Measurements from ENCODE around the gene FTSJ1. TPM values are rescaled to one million over a fixed set of nuclear protein-coding genes. Genes with fewer than 3 reads are reported as not detected.
"Not testable (repeated sequence)": the region's sequence is repeated elsewhere in the genome, so short reads cannot be mapped to it uniquely, and the experiment has no call there.

The FTSJ1 gene
- total RNA-seq (28.2 TPM), polyA plus RNA-seq (ENCODE audit: insufficient read depth in 1 of 8, insufficient read length in 8 of 8, low replicate concordance in 1 of 8) (10 to 100 TPM; 24.0 to 34.3 (median 26.0) TPM)
- long read RNA-seq, donor 1, partial matches to known transcripts: 0 of 1 reads
- long read RNA-seq, donor 1, other reads (novel, unspliced or antisense): 0 of 1 reads
- long read RNA-seq, donor 2: 0 reads
- long read RNA-seq, donor 3, partial matches to known transcripts: 0 of 1 reads
- long read RNA-seq, donor 3, other reads (novel, unspliced or antisense): 0 of 1 reads
- long read RNA-seq, donor 4, partial matches to known transcripts: 0 of 1 reads
- long read RNA-seq, donor 4, other reads (novel, unspliced or antisense): 0 of 1 reads
- long read RNA-seq, donor 5, partial matches to known transcripts: 0 of 3 reads
- long read RNA-seq, donor 5, other reads (novel, unspliced or antisense): 0 of 3 reads
- long read RNA-seq, donor 6, partial matches to known transcripts: 0 of 4 reads
- long read RNA-seq, donor 6, other reads (novel, unspliced or antisense): 0 of 4 reads
- long read RNA-seq, donor 7, partial matches to known transcripts: 0 of 2 reads
- long read RNA-seq, donor 7, other reads (novel, unspliced or antisense): 0 of 2 reads
- long read RNA-seq, donor 8: 0 reads
- long read RNA-seq, donor 9, partial matches to known transcripts: 0 of 1 reads
- long read RNA-seq, donor 9, other reads (novel, unspliced or antisense): 0 of 1 reads
- long read RNA-seq, donor 10, partial matches to known transcripts: 0 of 1 reads
- long read RNA-seq, donor 10, other reads (novel, unspliced or antisense): 0 of 1 reads
- long read RNA-seq, donor 11, partial matches to known transcripts: 0 of 1 reads
- long read RNA-seq, donor 11, other reads (novel, unspliced or antisense): 0 of 1 reads

DNA sequence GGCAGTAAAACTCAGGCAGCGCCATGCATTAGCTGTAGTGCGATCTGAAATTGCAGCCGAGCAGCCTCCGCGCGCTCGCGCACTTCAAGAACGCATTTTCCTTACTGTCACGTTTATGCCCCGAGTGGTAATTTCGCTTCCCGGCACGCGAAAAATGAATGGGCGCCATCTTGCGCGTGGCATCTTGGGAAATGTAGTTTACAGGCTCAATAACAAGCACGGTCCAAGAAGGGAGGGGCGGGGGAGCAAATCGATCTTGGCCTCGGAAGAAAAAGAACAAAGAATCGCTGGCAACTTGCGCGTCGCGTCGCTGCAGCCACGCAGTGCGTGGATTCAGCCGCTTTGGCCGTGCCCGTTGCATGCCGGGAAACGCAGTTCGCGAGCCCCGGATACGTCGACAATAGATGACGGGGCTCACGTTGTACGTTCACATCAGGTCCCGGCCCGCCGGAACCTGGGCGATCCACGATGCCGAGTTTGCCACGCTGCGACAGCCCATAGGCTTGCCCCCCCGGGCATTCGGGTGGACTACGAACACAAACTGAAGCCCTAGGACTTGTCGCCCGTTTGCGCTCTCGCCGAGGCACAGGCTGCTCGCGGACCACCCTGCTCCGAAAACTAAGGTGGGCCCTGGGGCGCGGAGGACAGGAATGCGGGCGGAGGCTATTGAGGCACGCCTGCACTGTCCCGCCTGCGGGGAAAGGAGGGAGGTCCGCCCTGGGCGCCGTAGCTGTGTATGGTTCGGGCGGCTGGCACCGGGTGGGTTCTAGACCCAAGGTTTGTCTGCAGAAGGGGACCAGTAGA, at the start of gene FTSJ1:
TSS of gene FTSJ1 (plus strand) at position 426 of the 804 bp plus-strand sequence. CDS start 1,849 bp downstream, outside the sequence.
- H3K36me3 ChIP-seq (ENCODE audit: control insufficient read depth, insufficient read depth, low read length): no peaks in the 10 kb centered on the region
- H3K27ac ChIP-seq (ENCODE audit: low read length): peak within 1 kb of the TSS; percentile 65
- DNase-seq: peak; percentile 97
- H3K4me1 ChIP-seq (ENCODE audit: control insufficient read depth, insufficient read depth, low read length): peaks cover 3% of the 10 kb centered on the region
- WGBS (ENCODE audit: insufficient coverage): 40% methylated on average over 75 of the region's 75 CpGs
- H3K4me3 ChIP-seq (ENCODE audit: low read length): peak within 1 kb of the TSS; percentile 75
- no peaks in the 10 kb centered on the region for H3K9me3 ChIP-seq (replicated peaks; ENCODE audit: control insufficient read depth, low read depth, low read length)
- H3K27me3 ChIP-seq (ENCODE audit: control insufficient read depth, insufficient read depth, low read length): no peaks in the 10 kb centered on the region

DNA sequence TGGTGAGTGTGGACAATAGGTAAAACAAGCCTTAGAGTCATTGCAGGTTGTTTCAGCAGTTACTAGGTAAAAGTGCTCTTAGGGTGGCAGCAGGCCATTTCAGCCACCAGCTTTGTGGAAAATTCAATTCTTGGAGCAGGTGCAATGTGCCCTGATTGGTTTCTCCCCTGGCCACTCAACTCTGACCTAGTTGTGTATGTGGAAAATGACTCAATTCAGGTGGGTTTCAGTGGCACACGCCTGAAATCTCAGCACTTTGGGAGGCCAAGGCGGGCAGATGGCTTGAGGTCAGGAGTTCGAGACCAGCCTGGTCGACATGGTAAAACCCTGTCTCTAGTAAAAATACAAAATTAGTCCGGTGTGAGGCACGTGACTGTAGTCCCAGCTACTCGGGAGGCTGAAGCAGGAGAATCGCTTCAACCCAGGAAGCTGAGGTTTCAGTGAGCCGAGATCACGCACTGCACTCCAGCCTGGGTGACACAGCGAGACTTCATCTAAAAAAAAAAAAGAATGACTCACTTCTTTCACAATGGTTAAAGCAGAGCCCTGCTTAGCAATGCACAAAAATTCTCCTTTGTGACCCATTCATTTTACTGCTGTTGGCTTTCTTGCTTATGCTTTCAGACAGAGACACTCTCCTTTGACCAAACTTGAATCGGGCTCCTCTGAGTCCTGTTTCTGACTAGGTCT, 48.8 kb upstream of the FTSJ1 start:
- H3K9me3 ChIP-seq (replicated peaks; ENCODE audit: control insufficient read depth, low read depth, low read length); H3K27me3 ChIP-seq (ENCODE audit: control insufficient read depth, insufficient read depth, low read length); H3K36me3 ChIP-seq (ENCODE audit: control insufficient read depth, insufficient read depth, low read length); DNase-seq; H3K4me3 ChIP-seq (ENCODE audit: low read length); H3K4me1 ChIP-seq (ENCODE audit: control insufficient read depth, insufficient read depth, low read length); H3K27ac ChIP-seq (ENCODE audit: low read length): not testable (repeated sequence)
- WGBS (ENCODE audit: insufficient coverage): no CpG with 5 or more reads among the region's 12 CpGs

- not testable (repeated sequence) for H3K4me3 ChIP-seq (ENCODE audit: low read length); DNase-seq; H3K9me3 ChIP-seq (replicated peaks; ENCODE audit: control insufficient read depth, low read depth, low read length); H3K36me3 ChIP-seq (ENCODE audit: control insufficient read depth, insufficient read depth, low read length); H3K27me3 ChIP-seq (ENCODE audit: control insufficient read depth, insufficient read depth, low read length); H3K4me1 ChIP-seq (ENCODE audit: control insufficient read depth, insufficient read depth, low read length); H3K27ac ChIP-seq (ENCODE audit: low read length)
- no CpG with 5 or more reads among the region's 5 CpGs for WGBS (ENCODE audit: insufficient coverage)
These were observed 46.4 kb upstream of the FTSJ1 start for GRCh38 chrX:48429606-48430005.

- no CpG with 5 or more reads among the region's 4 CpGs for WGBS (ENCODE audit: insufficient coverage)
- not testable (repeated sequence) for H3K9me3 ChIP-seq (replicated peaks; ENCODE audit: control insufficient read depth, low read depth, low read length); H3K27ac ChIP-seq (ENCODE audit: low read length); H3K36me3 ChIP-seq (ENCODE audit: control insufficient read depth, insufficient read depth, low read length); H3K4me3 ChIP-seq (ENCODE audit: low read length); DNase-seq; H3K4me1 ChIP-seq (ENCODE audit: control insufficient read depth, insufficient read depth, low read length); H3K27me3 ChIP-seq (ENCODE audit: control insufficient read depth, insufficient read depth, low read length)
These were observed 45.8 kb upstream of the FTSJ1 start for GRCh38 chrX:48430166-48430565.

DNA sequence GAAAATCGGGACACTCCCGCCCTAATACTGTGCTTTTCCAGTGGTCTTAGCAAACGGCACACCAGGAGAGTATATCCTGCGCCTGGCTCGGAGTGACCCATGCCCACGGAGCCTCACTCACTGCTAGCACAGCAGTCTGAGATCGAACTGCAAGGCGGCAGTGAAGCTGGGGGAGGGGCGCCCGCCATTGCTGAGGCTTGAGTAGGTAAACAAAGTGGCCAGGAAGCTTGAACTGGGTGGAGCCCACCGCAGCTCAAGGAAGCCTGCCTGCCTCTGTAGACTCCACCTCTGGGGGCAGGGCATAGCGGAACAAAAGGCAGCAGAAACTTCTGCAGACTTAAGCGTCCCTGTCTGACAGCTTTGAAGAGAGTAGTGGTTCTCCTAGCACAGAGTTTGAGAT, 42.3 kb upstream of the FTSJ1 start:
- WGBS (ENCODE audit: insufficient coverage): 86% methylated on average over 12 of the region's 13 CpGs
- not testable (repeated sequence) for DNase-seq; H3K36me3 ChIP-seq (ENCODE audit: control insufficient read depth, insufficient read depth, low read length); H3K4me3 ChIP-seq (ENCODE audit: low read length); H3K27ac ChIP-seq (ENCODE audit: low read length); H3K27me3 ChIP-seq (ENCODE audit: control insufficient read depth, insufficient read depth, low read length); H3K4me1 ChIP-seq (ENCODE audit: control insufficient read depth, insufficient read depth, low read length); H3K9me3 ChIP-seq (replicated peaks; ENCODE audit: control insufficient read depth, low read depth, low read length)

DNA sequence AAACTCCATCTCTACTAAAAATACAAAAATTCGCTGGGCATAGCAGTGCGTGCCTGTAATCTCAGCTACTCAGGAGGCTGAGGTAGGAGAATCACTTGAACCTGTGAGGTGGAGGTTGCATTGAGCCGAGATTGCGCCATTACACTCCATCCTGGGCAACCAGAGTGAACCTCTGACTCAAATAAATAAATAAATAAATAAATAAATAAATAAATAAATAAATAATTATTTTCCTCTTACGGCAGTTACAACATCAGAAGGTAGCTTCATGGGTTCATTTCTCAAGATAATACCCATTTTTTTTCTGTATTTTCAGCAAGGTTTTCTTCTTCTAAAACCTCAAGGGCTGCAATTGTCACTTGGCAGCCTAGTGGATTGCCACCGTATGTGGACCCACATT, 28.8 kb upstream of the FTSJ1 start:
- H3K9me3 ChIP-seq (replicated peaks; ENCODE audit: control insufficient read depth, low read depth, low read length); H3K27me3 ChIP-seq (ENCODE audit: control insufficient read depth, insufficient read depth, low read length); H3K27ac ChIP-seq (ENCODE audit: low read length); DNase-seq; H3K36me3 ChIP-seq (ENCODE audit: control insufficient read depth, insufficient read depth, low read length); H3K4me1 ChIP-seq (ENCODE audit: control insufficient read depth, insufficient read depth, low read length); H3K4me3 ChIP-seq (ENCODE audit: low read length): not testable (repeated sequence)
- 88% methylated on average over 2 of the region's 6 CpGs for WGBS (ENCODE audit: insufficient coverage)

DNA sequence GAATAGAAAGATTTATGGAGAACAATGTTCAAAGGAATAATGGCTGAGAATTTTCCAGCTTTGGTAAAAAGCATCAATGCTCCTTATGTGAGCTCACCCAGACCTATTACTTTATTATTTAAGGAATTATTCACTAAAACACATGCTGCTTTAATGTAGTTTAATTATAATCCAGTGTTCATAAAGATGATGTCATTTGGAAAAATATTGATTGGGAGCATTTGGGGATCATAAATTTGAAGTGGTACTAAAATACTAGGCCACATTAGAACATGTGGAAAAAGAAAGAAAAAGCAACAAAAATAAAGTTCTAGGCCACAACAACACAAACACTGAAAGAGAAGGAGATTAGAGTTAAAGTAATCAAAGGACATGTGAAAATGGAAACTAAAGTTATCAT, 25.9 kb upstream of the FTSJ1 start:
- Histone ChIP-seq H3K4me1 (ENCODE audit: control insufficient read depth, insufficient read depth, low read length) (no peaks in the 10 kb centered on the region), H3K27me3 (ENCODE audit: control insufficient read depth, insufficient read depth, low read length) (no peaks in the 10 kb centered on the region), H3K27ac (ENCODE audit: low read length) (no peak overlapping the region), H3K36me3 (ENCODE audit: control insufficient read depth, insufficient read depth, low read length) (no peaks in the 10 kb centered on the region), H3K9me3 (replicated peaks; ENCODE audit: control insufficient read depth, low read depth, low read length) (no peaks in the 10 kb centered on the region), H3K4me3 (ENCODE audit: low read length) (no peak overlapping the region)
- no peak for DNase-seq

GRCh38 chrX:48451708-48452107, 24.3 kb upstream of the FTSJ1 start:
- no peak overlapping the region for H3K4me3 ChIP-seq (ENCODE audit: low read length)
- no peak overlapping the region for H3K27ac ChIP-seq (ENCODE audit: low read length)
- WGBS (ENCODE audit: insufficient coverage): 60% methylated on average over 1 of the region's 4 CpGs
- H3K9me3 ChIP-seq (replicated peaks; ENCODE audit: control insufficient read depth, low read depth, low read length): no peaks in the 10 kb centered on the region
- H3K4me1 ChIP-seq (ENCODE audit: control insufficient read depth, insufficient read depth, low read length): no peaks in the 10 kb centered on the region
- no peaks in the 10 kb centered on the region for H3K27me3 ChIP-seq (ENCODE audit: control insufficient read depth, insufficient read depth, low read length)
- H3K36me3 ChIP-seq (ENCODE audit: control insufficient read depth, insufficient read depth, low read length): no peaks in the 10 kb centered on the region
- DNase-seq: no peak

GRCh38 chrX:48456628-48457331, 19.2 kb upstream of the FTSJ1 start:
- Histone ChIP-seq H3K27ac (ENCODE audit: low read length) (no peak overlapping the region), H3K4me3 (ENCODE audit: low read length) (no peak overlapping the region), H3K27me3 (ENCODE audit: control insufficient read depth, insufficient read depth, low read length) (no peaks in the 10 kb centered on the region), H3K36me3 (ENCODE audit: control insufficient read depth, insufficient read depth, low read length) (no peaks in the 10 kb centered on the region), H3K9me3 (replicated peaks; ENCODE audit: control insufficient read depth, low read depth, low read length) (peaks cover 2% of the 10 kb centered on the region), H3K4me1 (ENCODE audit: control insufficient read depth, insufficient read depth, low read length) (no peaks in the 10 kb centered on the region)
- WGBS (ENCODE audit: insufficient coverage): 80% methylated on average over 2 of the region's 6 CpGs
- no peak for DNase-seq

Data from muscle of leg (tissue), 16 donors.